C4-2B (cell line): Measurements from ENCODE around the gene MSANTD4.
"Not testable (repeated sequence)": the region's sequence is repeated elsewhere in the genome, so short reads cannot be mapped to it uniquely, and the experiment has no call there.

ENCODE experiments used
- H3K27ac ChIP-seq: fragments of 450-650 bp; 2 replicates; pipeline ENCODE4 v1.5.1; 2017
- ZFX ChIP-seq: fragments of 450-650 bp; IDR thresholded peaks from 2 replicates; pipeline ENCODE4 v1.6.1; 2017
- TF ChIP-seq, protein P1 (sequence below): fragments of 450-650 bp; conservative IDR thresholded peaks from 2 replicates; pipeline ENCODE4 v1.5.1; 2017; ENCODE audit warnings: mild to moderate bottlenecking

The MSANTD4 gene

DNA sequence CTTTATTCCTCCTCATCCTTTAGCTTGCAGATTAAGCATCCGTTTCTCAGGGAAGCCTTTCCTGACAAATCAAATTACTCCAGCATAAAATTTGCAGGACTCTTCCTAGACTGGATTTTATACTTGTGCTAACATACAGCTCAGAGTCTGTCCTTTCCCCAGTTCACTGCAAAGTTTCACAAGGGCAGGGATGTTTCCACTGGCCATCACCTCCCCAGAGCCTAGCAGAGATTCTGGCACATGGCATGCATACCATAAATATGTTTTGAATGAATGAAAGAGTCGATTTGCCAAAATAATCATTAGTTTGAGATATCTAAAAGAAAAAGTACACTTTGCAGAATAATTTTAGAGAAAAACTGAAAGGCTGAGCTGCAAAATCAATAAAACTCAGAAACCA, 10.6 kb downstream of the MSANTD4 start:
- TF ChIP-seq, protein P1, sequence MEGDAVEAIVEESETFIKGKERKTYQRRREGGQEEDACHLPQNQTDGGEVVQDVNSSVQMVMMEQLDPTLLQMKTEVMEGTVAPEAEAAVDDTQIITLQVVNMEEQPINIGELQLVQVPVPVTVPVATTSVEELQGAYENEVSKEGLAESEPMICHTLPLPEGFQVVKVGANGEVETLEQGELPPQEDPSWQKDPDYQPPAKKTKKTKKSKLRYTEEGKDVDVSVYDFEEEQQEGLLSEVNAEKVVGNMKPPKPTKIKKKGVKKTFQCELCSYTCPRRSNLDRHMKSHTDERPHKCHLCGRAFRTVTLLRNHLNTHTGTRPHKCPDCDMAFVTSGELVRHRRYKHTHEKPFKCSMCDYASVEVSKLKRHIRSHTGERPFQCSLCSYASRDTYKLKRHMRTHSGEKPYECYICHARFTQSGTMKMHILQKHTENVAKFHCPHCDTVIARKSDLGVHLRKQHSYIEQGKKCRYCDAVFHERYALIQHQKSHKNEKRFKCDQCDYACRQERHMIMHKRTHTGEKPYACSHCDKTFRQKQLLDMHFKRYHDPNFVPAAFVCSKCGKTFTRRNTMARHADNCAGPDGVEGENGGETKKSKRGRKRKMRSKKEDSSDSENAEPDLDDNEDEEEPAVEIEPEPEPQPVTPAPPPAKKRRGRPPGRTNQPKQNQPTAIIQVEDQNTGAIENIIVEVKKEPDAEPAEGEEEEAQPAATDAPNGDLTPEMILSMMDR, result no peak
- TF ChIP-seq ZFX, result no peak

DNA sequence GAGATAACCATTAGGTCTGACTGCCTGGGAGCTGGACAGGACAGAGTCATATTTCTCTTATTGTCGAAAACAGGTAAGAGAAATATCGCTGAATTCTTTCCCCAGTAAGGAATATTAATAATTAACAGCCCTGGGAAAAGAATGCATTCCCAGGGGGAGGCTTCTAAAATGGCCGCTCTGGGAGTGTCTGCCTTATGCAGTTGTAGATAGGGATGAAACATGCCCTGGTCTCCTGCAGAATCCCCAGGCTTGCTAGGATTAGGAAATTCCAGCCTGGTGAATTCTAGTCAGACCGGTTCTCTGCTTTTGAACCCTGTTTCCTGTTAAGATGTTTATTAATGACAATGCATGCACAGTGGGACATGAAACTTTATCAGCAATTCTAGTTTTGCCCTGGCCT, 18.9 kb downstream of the MSANTD4 start:
- H3K27ac ChIP-seq, result not testable (repeated sequence)

More for the DNA sequence above, 10.6 kb downstream of the MSANTD4 start:
- no peak overlapping the region for H3K27ac ChIP-seq

DNA sequence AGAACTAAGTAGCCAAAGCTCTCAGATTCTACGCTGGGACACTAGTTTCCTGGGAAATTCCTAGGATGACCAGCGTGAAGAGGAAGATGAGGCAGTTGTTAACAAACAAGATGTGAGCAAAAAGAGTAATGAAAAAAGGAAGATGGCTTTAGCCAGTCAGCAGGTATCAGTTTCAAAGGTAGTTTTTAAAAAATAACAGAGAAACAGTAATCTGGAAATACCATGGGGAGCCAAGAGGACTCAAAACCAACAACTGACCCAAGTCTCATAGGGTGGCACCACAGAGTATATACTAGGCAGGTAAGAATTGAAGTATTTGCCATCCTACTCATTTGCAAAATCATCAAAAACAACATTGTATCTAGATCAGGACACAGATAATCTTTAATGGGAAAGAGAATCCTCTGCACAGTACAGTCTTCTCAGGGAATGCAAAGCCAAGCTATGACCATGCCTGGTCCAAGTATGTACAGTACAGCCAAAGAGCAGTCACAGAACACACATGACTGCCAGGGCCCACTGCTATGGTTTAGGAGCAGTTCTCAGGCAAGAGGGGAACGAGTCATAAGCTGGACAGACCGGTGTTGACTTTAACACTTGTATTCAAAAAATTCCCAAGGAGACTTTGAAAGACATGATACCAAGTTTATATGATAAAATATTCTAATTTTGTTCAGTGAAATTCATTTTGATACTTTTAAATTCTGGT, 20.6 kb downstream of the MSANTD4 start:
- no peak overlapping the region for H3K27ac ChIP-seq
- TF ChIP-seq, protein P1, result no peak
- no peak for TF ChIP-seq ZFX

DNA sequence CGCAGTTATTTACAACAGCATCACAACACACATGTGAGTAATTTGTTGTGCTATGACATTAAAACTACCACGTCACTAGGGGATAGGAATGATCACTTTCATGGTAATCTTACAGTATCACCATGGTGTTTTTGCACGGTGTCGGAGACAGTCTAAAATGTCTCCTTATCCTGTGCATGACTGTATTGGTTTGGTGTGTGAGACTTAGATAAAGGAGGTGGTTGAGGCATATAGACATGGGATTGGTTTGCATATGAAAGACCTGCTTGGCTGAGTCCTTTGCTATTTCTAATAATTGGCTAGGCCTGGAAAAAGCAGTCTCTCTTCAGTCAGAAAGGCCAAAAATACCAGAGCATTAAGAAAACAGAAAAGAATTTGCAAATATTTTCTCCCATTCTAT, 30.2 kb downstream of the MSANTD4 start:
- no peak for TF ChIP-seq ZFX
- TF ChIP-seq, protein P1, result no peak

DNA sequence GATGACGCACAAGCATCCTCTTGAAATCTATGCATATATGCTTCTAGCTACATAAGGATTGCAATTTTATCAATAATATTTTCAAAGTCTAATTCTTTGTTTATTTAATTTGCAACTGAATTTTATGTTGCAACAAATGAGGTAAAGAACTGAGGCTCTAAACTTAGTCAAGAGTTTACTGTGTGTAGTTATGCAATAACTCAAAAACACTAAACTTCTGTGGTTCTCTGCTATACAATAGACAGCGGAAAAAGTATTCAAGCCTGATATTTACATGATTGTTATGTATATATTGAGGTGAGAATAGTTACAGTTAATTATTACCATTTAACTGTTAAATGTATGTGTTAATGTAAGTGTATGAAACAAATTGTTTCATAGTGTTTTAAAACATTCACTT, 32.9 kb downstream of the MSANTD4 start:
- H3K27ac ChIP-seq, result no peak overlapping the region

More for the DNA sequence above, 30.2 kb downstream of the MSANTD4 start:
- H3K27ac ChIP-seq, result no peak overlapping the region

DNA sequence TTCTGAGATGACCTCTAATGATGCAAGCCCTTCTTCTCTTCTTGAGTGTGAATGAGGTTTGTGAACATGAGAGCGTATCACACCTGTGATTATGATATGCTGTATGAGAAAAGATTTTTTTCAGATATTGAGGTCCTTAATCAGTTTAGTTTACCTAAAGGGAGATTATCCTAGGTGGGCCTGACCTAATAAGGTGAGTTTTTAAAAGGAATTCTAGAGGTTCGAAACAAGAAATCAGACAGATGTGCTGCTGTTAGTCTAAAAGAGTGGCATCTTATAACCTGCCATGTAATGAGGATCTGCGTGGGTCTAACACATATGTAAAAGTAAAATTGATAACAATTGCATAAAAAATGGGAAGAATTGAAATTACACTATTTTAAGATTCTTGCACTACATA, 33.8 kb downstream of the MSANTD4 start:
- TF ChIP-seq, protein P1, result no peak
- H3K27ac ChIP-seq, result no peak overlapping the region

More for the DNA sequence above, 32.9 kb downstream of the MSANTD4 start:
- no peak for TF ChIP-seq ZFX
- TF ChIP-seq, protein P1, result no peak

DNA sequence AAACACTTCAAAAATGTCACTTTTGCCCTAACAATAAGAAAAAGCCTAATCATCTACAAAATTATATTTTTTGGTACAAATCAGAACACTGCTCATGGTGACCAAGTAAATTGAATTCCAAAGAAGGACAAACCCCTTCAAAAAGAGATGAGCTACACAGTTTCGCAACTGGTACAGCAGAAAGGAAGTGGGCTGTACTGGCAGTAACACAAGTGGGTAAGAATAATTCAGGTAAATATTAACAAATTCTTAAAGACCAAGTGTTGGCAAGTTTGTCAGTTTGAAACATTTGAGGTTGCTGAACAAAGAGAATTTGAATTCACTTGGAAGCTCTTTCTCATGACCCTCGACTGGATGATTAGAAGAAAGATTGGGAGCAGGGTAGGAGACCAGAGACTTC, 35.5 kb downstream of the MSANTD4 start:
- H3K27ac ChIP-seq, result no peak overlapping the region
- no peak for TF ChIP-seq ZFX
- TF ChIP-seq, protein P1, result no peak
